ENCODE measurements around the gene ECE2. TPM values are rescaled to one million over a fixed set of nuclear protein-coding genes. Genes with fewer than 3 reads are reported as not detected.

ECE2 gene
- total RNA-seq, 1 experiment from 2014 or later, result not detected

- H3K27me3 ChIP-seq (ENCODE audit: low read length), result no peaks in the 10 kb centered on the region
- H3K27ac ChIP-seq (ENCODE audit: low read length), result no peak overlapping the region
- no peak for ATAC-seq
- no TSS peak for BruUV-seq (replicated peaks)
- no peak overlapping the region for H3K9ac ChIP-seq (ENCODE audit: low read length)
- DNase-seq, result no peak
- ChIA-PET CTCF (no interaction called here), POLR2A (ENCODE audit: unreplicated experiment) (no interaction called here)
- no peaks in the 10 kb centered on the region for H3K36me3 ChIP-seq (ENCODE audit: low read depth, low read length)
- TF ChIP-seq EZH2 (IDR thresholded peaks at IDR 0.05; ENCODE audit: low read length, unreplicated experiment) (no peak), EZH2phosphoT487 (IDR thresholded peaks at IDR 0.05; ENCODE audit: borderline replicate concordance, low read length) (no peak), CTCF (conservative IDR thresholded peaks at IDR 0.05; ENCODE audit: low read depth, low read length) (no peak)
- H3K4me3 ChIP-seq (ENCODE audit: low read length), result no peak overlapping the region
- no peaks in the 10 kb centered on the region for H4K20me1 ChIP-seq (ENCODE audit: low read length)
- no peaks in the 10 kb centered on the region for H3K4me1 ChIP-seq (ENCODE audit: insufficient read depth, low read length)
- no peaks in the 10 kb centered on the region for H3K79me2 ChIP-seq (ENCODE audit: low read length)
- intact Hi-C loops (cut with micrococcal nuclease), result loop anchor here (1.0 to 10.0 kb wide), 2 partner anchors 56 to 239 kb away; no protein-coding TSS in a partner anchor
- H3K9me2 ChIP-seq (replicated peaks; ENCODE audit: low read length), result no peaks in the 10 kb centered on the region
- no peak overlapping the region for H3K4me2 ChIP-seq (ENCODE audit: low read length)
- no peaks in the 10 kb centered on the region for H3K9me3 ChIP-seq (ENCODE audit: low read length)
- H3F3A ChIP-seq (ENCODE audit: low read length, unreplicated experiment), result no peaks in the 10 kb centered on the region
- H2AFZ ChIP-seq (ENCODE audit: low read length), result no peak overlapping the region
Measured at GRCh38 chr3:184283681-184284080, 7.9 kb downstream of the ECE2 start.

- Histone ChIP-seq H3K4me2 (ENCODE audit: low read length) (no peak overlapping the region), H3K27ac (ENCODE audit: low read length) (no peak overlapping the region), H3K4me1 (ENCODE audit: insufficient read depth, low read length) (no peaks in the 10 kb centered on the region), H3F3A (ENCODE audit: low read length, unreplicated experiment) (no peaks in the 10 kb centered on the region), H3K9ac (ENCODE audit: low read length) (no peak overlapping the region), H3K79me2 (ENCODE audit: low read length) (no peaks in the 10 kb centered on the region), H4K20me1 (ENCODE audit: low read length) (no peaks in the 10 kb centered on the region), H3K27me3 (ENCODE audit: low read length) (no peaks in the 10 kb centered on the region), H2AFZ (ENCODE audit: low read length) (no peak overlapping the region), H3K9me2 (replicated peaks; ENCODE audit: low read length) (no peaks in the 10 kb centered on the region), H3K36me3 (ENCODE audit: low read depth, low read length) (no peaks in the 10 kb centered on the region), H3K4me3 (ENCODE audit: low read length) (no peak overlapping the region), H3K9me3 (ENCODE audit: low read length) (no peaks in the 10 kb centered on the region)
- ChIA-PET CTCF (no interaction called here), POLR2A (ENCODE audit: unreplicated experiment) (no interaction called here)
- DNase-seq (peak; percentile 81), ATAC-seq (peak; percentile 83)
- no TSS peak for BruUV-seq (replicated peaks)
- intact Hi-C loops (cut with micrococcal nuclease), result loop anchor here (1.0 to 10.0 kb wide), 2 partner anchors 57 to 240 kb away; no protein-coding TSS in a partner anchor
- TF ChIP-seq EZH2 (IDR thresholded peaks at IDR 0.05; ENCODE audit: low read length, unreplicated experiment) (no peak), CTCF (conservative IDR thresholded peaks at IDR 0.05; ENCODE audit: low read depth, low read length) (peak; percentile 70), EZH2phosphoT487 (IDR thresholded peaks at IDR 0.05; ENCODE audit: borderline replicate concordance, low read length) (no peak)
Measured at GRCh38 chr3:184284696-184285095, 8.9 kb downstream of the ECE2 start.

GRCh38 chr3:184289426-184289938 is 13.7 kb downstream of the ECE2 start:
- ChIA-PET POLR2A (ENCODE audit: unreplicated experiment) (interaction anchor here (0.6 kb wide), 1 partner anchor 27 kb away, joined by 5 read pairs; no protein-coding TSS in a partner anchor), CTCF (interaction anchor here (0.6 kb wide), 2 partner anchors 17 to 22 kb away, joined by 3 to 4 read pairs; no protein-coding TSS in a partner anchor)
- TF ChIP-seq EZH2 (IDR thresholded peaks at IDR 0.05; ENCODE audit: low read length, unreplicated experiment), result no peak
- TF ChIP-seq CTCF (conservative IDR thresholded peaks at IDR 0.05; ENCODE audit: low read depth, low read length), result peak; percentile 92
- no peak for TF ChIP-seq EZH2phosphoT487 (IDR thresholded peaks at IDR 0.05; ENCODE audit: borderline replicate concordance, low read length)
- Histone ChIP-seq H3K79me2 (ENCODE audit: low read length) (no peaks in the 10 kb centered on the region), H3K36me3 (ENCODE audit: low read depth, low read length) (no peaks in the 10 kb centered on the region), H3F3A (ENCODE audit: low read length, unreplicated experiment) (no peaks in the 10 kb centered on the region), H3K27me3 (ENCODE audit: low read length) (no peaks in the 10 kb centered on the region), H3K4me2 (ENCODE audit: low read length) (no peak overlapping the region), H2AFZ (ENCODE audit: low read length) (no peak overlapping the region), H3K4me3 (ENCODE audit: low read length) (no peak overlapping the region), H3K9me3 (ENCODE audit: low read length) (no peaks in the 10 kb centered on the region), H3K4me1 (ENCODE audit: insufficient read depth, low read length) (no peaks in the 10 kb centered on the region), H4K20me1 (ENCODE audit: low read length) (no peaks in the 10 kb centered on the region), H3K9me2 (replicated peaks; ENCODE audit: low read length) (no peaks in the 10 kb centered on the region), H3K9ac (ENCODE audit: low read length) (no peak overlapping the region), H3K27ac (ENCODE audit: low read length) (no peak overlapping the region)
- DNase-seq (peak; percentile 71), ATAC-seq (peak; percentile 79)
- BruUV-seq (replicated peaks), result no TSS peak
- intact Hi-C loops (cut with micrococcal nuclease), result loop anchor here (1.0 to 10.0 kb wide), 3 partner anchors 144 to 403 kb away; no protein-coding TSS in a partner anchor
